Neuronal stem cell (in vitro differentiated cells): ENCODE data around the gene TPPP3. TPM values are rescaled to one million over a fixed set of nuclear protein-coding genes. Genes with fewer than 3 reads are reported as not detected.
A peak's percentile ranks its signal among the peaks of the same experiment; 100 is the strongest.

Source experiments
- DNase-seq: peaks from one replicate; pipeline ENCODE4 v3.0.0-alpha.2; 2013; ENCODE audit warnings: low spot score
- H2AFZ ChIP-seq: one replicate; pipeline ENCODE4 v1.6.1; 2013; ENCODE audit warnings: mild to moderate bottlenecking, low read length, inconsistent platforms
- H2AK5ac ChIP-seq: 2 replicates; pipeline ENCODE4 v1.6.1; 2013; ENCODE audit warnings: low read depth, mild to moderate bottlenecking, inconsistent platforms, low read length, moderate library complexity, mixed read lengths
- H2BK120ac ChIP-seq: 2 replicates; pipeline ENCODE4 v1.6.1; 2013; ENCODE audit warnings: low read depth, mild to moderate bottlenecking, inconsistent platforms, low read length, moderate library complexity, mixed read lengths
- H2BK12ac ChIP-seq: one replicate; pipeline ENCODE4 v1.6.1; 2013; ENCODE audit warnings: low read length, inconsistent platforms
- H2BK15ac ChIP-seq: 2 replicates; pipeline ENCODE4 v1.6.1; 2013; ENCODE audit warnings: mild to moderate bottlenecking, low read length, inconsistent platforms, mixed read lengths
- H2BK5ac ChIP-seq: one replicate; pipeline ENCODE4 v1.6.1; 2013; ENCODE audit warnings: inconsistent platforms, mild to moderate bottlenecking, low read length, moderate library complexity
- H3K14ac ChIP-seq: one replicate; pipeline ENCODE4 v1.6.1; 2013; ENCODE audit warnings: low read length, inconsistent platforms
- H3K18ac ChIP-seq: 2 replicates; pipeline ENCODE4 v1.6.1; 2013; ENCODE audit warnings: low read length, inconsistent platforms
- H3K23ac ChIP-seq: 2 replicates; pipeline ENCODE4 v1.6.1; 2013; ENCODE audit warnings: low read depth, mild to moderate bottlenecking, mixed read lengths, low read length, inconsistent platforms; ENCODE audit not compliant: poor library complexity
- H3K27ac ChIP-seq: replicated peaks from 3 replicates; pipeline ENCODE4 v1.5.1; 2013; ENCODE audit warnings: low read length, inconsistent platforms
- H3K27me3 ChIP-seq, 3 experiments: 2 replicates each; pipeline ENCODE4 v1.6.1; 2013; ENCODE audit warnings: low read length in 3 of 3, mild to moderate bottlenecking in 2 of 3, inconsistent platforms in 1 of 3, low read depth in 1 of 3, mixed read lengths in 1 of 3, moderate library complexity in 1 of 3; ENCODE audit not compliant: control insufficient read depth in 3 of 3, insufficient read depth in 3 of 3
- H3K36me3 ChIP-seq, 2 donors: replicated peaks in 1 of 2; 2 replicates each; pipeline ENCODE4 v1.6.1; 2013; ENCODE audit warnings: low read length in 2 of 2; ENCODE audit not compliant: control insufficient read depth in 2 of 2, insufficient read depth in 2 of 2
- H3K4ac ChIP-seq: 2 replicates; pipeline ENCODE4 v1.6.1; 2013; ENCODE audit warnings: inconsistent platforms, mild to moderate bottlenecking, low read length, moderate library complexity
- H3K4me1 ChIP-seq, 2 donors: 1 replicate in 1 of 2; 2 replicates in 1 of 2; pipeline ENCODE4 v1.6.1; 2013; ENCODE audit warnings: low read length in 2 of 2, low read depth in 1 of 2; ENCODE audit not compliant: control insufficient read depth in 2 of 2, insufficient read depth in 1 of 2
- H3K4me2 ChIP-seq: one replicate; pipeline ENCODE4 v1.6.1; 2013; ENCODE audit warnings: mild to moderate bottlenecking, low read length, inconsistent platforms; ENCODE audit not compliant: insufficient read depth, poor library complexity, severe bottlenecking
- H3K4me3 ChIP-seq, 2 donors: 2 replicates each; pipeline ENCODE4 v1.5.1; 2013; ENCODE audit warnings: low read length in 2 of 2, mild to moderate bottlenecking in 2 of 2, inconsistent platforms in 1 of 2, moderate library complexity in 1 of 2
- H3K79me1 ChIP-seq: one replicate; pipeline ENCODE4 v1.6.1; 2013; ENCODE audit warnings: low read depth, mild to moderate bottlenecking, inconsistent platforms, low read length, moderate library complexity
- H3K9ac ChIP-seq: one replicate; pipeline ENCODE4 v1.6.1; 2013; ENCODE audit warnings: mild to moderate bottlenecking, low read depth, low read length, inconsistent platforms; ENCODE audit not compliant: poor library complexity
- H3K9me3 ChIP-seq, 2 donors: replicated peaks in 1 of 2; 2 replicates each; pipeline versions ENCODE3 to v1.6.1; 2013; ENCODE audit warnings: low read length in 2 of 2, mild to moderate bottlenecking in 2 of 2, inconsistent platforms in 1 of 2, low read depth in 1 of 2, mixed read lengths in 1 of 2, moderate library complexity in 1 of 2; ENCODE audit not compliant: control insufficient read depth in 2 of 2, insufficient read depth in 1 of 2
- H4K8ac ChIP-seq: one replicate; pipeline ENCODE4 v1.6.1; 2013; ENCODE audit warnings: low read depth, mild to moderate bottlenecking, inconsistent platforms, low read length, moderate library complexity
- H4K91ac ChIP-seq: one replicate; pipeline ENCODE4 v1.6.1; 2013; ENCODE audit warnings: low read length, low read depth, mild to moderate bottlenecking, inconsistent platforms; ENCODE audit not compliant: poor library complexity
- WGBS, 2 donors: extraction: QIAGEN DNeasy Blood & Tissue Kit; methylation state at CpG; one replicate each; pipeline ENCODE4 v1.1.7; 2013; ENCODE audit warnings: missing lambda C conversion rate in 2 of 2, mixed read lengths in 1 of 2; ENCODE audit not compliant: insufficient read length in 2 of 2, insufficient replicate concordance in 1 of 2; ENCODE audit errors: extremely low coverage in 2 of 2; 5-methylcytosine and 5-hydroxymethylcytosine counted together
- polyA plus RNA-seq, 2 experiments: library from polyadenylated mRNA; stranded (reverse); fragments of 200-250 nt; gene quantifications; one replicate each; pipeline ENCODE4 v1.2.3, GENCODE V29; 2013

The TPPP3 gene
- 20.8 TPM for polyA plus RNA-seq (2013, experiment 1 of 2)
- polyA plus RNA-seq (2013, experiment 2 of 2), result 19.8 TPM

DNA sequence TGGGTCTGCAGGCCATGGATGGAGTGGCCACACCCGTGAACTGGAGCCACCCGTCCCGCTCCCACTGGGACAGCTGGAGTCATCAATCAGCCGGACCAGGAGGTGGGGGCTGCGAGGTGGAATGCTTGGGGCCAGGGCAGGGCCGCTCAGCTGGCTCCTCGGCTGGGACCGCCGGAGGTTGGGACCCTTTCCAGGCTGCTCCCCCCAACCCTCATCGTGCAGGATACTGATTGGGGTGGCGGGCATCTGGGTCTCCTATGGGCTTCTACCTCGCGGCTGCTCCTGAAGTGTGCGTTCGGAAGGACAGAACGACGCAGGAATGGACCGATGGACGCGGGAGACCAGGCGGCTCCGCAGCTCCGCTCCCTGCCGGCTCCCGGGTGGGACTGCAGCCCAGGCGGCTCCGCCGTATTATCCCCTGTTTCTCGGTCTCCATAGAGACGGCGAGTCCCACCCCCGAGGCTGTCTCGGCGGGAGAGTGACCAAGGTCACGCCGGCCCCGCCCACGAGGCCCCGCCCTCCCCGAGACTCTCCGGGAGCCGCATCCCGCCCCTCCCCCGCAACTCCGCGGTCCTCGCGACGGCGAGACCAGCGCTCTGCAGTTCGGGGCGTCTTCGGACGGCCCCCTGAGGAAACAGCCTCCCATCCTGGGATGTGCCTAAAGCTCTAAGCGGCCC lies at the start of gene TPPP3:
TPPP3 (minus strand) TSS at position 388 of the 677 bp plus-strand sequence. CDS start 2,387 bp downstream, outside the sequence.
- H3K27ac ChIP-seq, result no peak within 1 kb of the TSS

GRCh38 chr16:67442581-67443255 lies 49.4 kb upstream of the TPPP3 start:
- Histone ChIP-seq H3K79me1 (peaks cover 4% of the 10 kb centered on the region), H3K23ac (no peak overlapping the region), H3K4me2 (no peak overlapping the region), H3K36me3 (peaks cover 8 to 34% of the 10 kb centered on the region in 2 donors), H3K9me3 (no peaks in the 10 kb centered on the region), H3K27me3 (no peaks in the 10 kb centered on the region), H3K4ac (no peak overlapping the region), H2BK120ac (peak overlapping the region; percentile 66), H3K4me3 (no peak overlapping the region), H4K91ac (no peak overlapping the region), H3K27ac (no peak overlapping the region), H3K4me1 (peaks cover 0 to 13% of the 10 kb centered on the region in 2 donors), H3K18ac (peak overlapping the region; percentile 72), H2AFZ (no peak overlapping the region), H4K8ac (no peak overlapping the region), H2BK15ac (no peak overlapping the region), H2BK12ac (no peak overlapping the region), H2BK5ac (no peak overlapping the region), H3K14ac (no peak overlapping the region), H3K9ac (peak overlapping the region; percentile 17), H2AK5ac (no peak overlapping the region)
- DNase-seq, result no peak
- no CpG with 5 or more reads among the region's 13 CpGs for WGBS, 2 donors

More for the DNA sequence above, at the start of gene TPPP3:
- H3K14ac ChIP-seq, result peak within 1 kb of the TSS; percentile 99
- H3K23ac ChIP-seq, result peak within 1 kb of the TSS; percentile 76
- H3K4ac ChIP-seq, result no peak within 1 kb of the TSS
- H4K91ac ChIP-seq, result peak within 1 kb of the TSS; percentile 86
- H3K9me3 ChIP-seq, result peaks cover 0 to 2% of the 10 kb centered on the region in 2 donors
- peak within 1 kb of the TSS; percentile 75 for H3K4me2 ChIP-seq
- peak within 1 kb of the TSS; percentile 99 for H2BK15ac ChIP-seq
- H3K18ac ChIP-seq, result peak within 1 kb of the TSS; percentile 98
- H2AFZ ChIP-seq, result peak within 1 kb of the TSS; percentile 91
- H2BK120ac ChIP-seq, result peak within 1 kb of the TSS; percentile 96
- H3K9ac ChIP-seq, result peak within 1 kb of the TSS; percentile 66
- peaks cover 5% of the 10 kb centered on the region for H3K79me1 ChIP-seq
- peak within 1 kb of the TSS; percentile 41 to 72 for H3K4me3 ChIP-seq
- H2BK5ac ChIP-seq, result peak within 1 kb of the TSS; percentile 77
- peaks cover 47 to 57% of the 10 kb centered on the region in 2 donors for H3K4me1 ChIP-seq
- peak; percentile 85 for DNase-seq
- peaks cover 11 to 38% (median 21%) of the 10 kb centered on the region in 3 experiments for H3K27me3 ChIP-seq
- WGBS, 2 donors, result no CpG with 5 or more reads among the region's 56 CpGs
- no peaks in the 10 kb centered on the region for H3K36me3 ChIP-seq
- H2BK12ac ChIP-seq, result peak within 1 kb of the TSS; percentile 99
- peak within 1 kb of the TSS; percentile 97 for H2AK5ac ChIP-seq
- peak within 1 kb of the TSS; percentile 29 for H4K8ac ChIP-seq

DNA sequence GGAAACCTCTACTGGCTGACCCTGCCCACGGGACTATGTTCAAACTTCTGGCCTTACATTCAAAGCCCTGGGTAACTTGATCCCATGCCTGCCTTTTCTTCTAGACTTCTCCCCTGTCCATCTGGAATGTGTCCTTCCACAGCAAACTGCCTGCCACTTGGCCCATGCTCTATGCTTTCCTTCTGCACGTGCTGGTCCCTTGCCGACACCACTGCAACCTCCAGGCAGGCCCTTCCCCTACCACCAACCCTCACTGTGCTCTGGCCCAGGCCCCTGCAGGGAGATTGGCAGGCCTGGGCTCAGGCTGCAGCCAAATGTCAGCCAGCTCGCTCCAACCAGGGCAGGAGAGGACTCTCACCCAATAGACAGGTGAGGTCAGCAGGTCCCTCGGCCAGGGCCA lies 48.6 kb upstream of the TPPP3 start:
- no CpG with 5 or more reads among the region's 5 CpGs for WGBS, 2 donors
- Histone ChIP-seq H3K4me1 (peaks cover 0 to 13% of the 10 kb centered on the region in 2 donors), H2AK5ac (no peak overlapping the region), H3K9me3 (no peaks in the 10 kb centered on the region), H3K36me3 (peaks cover 8 to 40% of the 10 kb centered on the region in 2 donors), H2AFZ (no peak overlapping the region), H3K27ac (peak overlapping the region; percentile 45), H3K23ac (no peak overlapping the region), H2BK5ac (no peak overlapping the region), H3K4ac (no peak overlapping the region), H2BK12ac (peak overlapping the region; percentile 82), H3K27me3 (no peaks in the 10 kb centered on the region), H3K4me2 (no peak overlapping the region), H4K8ac (no peak overlapping the region), H3K9ac (peak overlapping the region; percentile 71), H3K79me1 (peaks cover 1% of the 10 kb centered on the region), H2BK15ac (no peak overlapping the region), H2BK120ac (no peak overlapping the region), H3K14ac (no peak overlapping the region), H4K91ac (no peak overlapping the region), H3K4me3 (no peak overlapping the region), H3K18ac (peak overlapping the region; percentile 68)
- DNase-seq, result no peak

- DNase-seq, result no peak
- peak overlapping the region; percentile 47 for H2BK120ac ChIP-seq
- WGBS, 2 donors, result no CpG with 5 or more reads among the region's 17 CpGs
- no peak overlapping the region for H2AK5ac ChIP-seq
- no peak overlapping the region for H2BK15ac ChIP-seq
- peak overlapping the region; percentile 79 for H3K14ac ChIP-seq
- no peaks in the 10 kb centered on the region for H3K9me3 ChIP-seq
- no peak overlapping the region for H4K91ac ChIP-seq
- no peak overlapping the region for H3K23ac ChIP-seq
- no peaks in the 10 kb centered on the region for H3K27me3 ChIP-seq
- no peak overlapping the region for H3K4me3 ChIP-seq
- peak overlapping the region; percentile 71 for H3K18ac ChIP-seq
- H4K8ac ChIP-seq, result no peak overlapping the region
- no peak overlapping the region for H3K4me2 ChIP-seq
- peak overlapping the region; percentile 82 for H2BK5ac ChIP-seq
- H3K79me1 ChIP-seq, result peaks cover 1% of the 10 kb centered on the region
- no peak overlapping the region for H2BK12ac ChIP-seq
- no peak overlapping the region for H2AFZ ChIP-seq
- peak overlapping the region; percentile 16 for H3K27ac ChIP-seq
- H3K4me1 ChIP-seq, result peaks cover 0 to 13% of the 10 kb centered on the region in 2 donors
- H3K36me3 ChIP-seq, result peaks cover 11 to 44% of the 10 kb centered on the region in 2 donors
- H3K9ac ChIP-seq, result peak overlapping the region; percentile 73
- H3K4ac ChIP-seq, result no peak overlapping the region
Measured at GRCh38 chr16:67441271-67441753, 48.0 kb upstream of the TPPP3 start.
